DLD1 (cell line): ENCODE measurements around the gene FAM219A.

Experiments used
- in situ Hi-C: cut with HindIII; loops from 2 replicates; pipeline ENCODE4 v1.10.0; 2017; ENCODE audit warnings: low sequenced_read_pairs

The FAM219A gene

GRCh38 chr9:34458013-34458958 lies at the start of gene FAM219A, which contains the start of gene DNAI1:
Gene FAM219A, minus strand, starts transcription at chr9:34458570. Its CDS starts 307 bp downstream, at chr9:34458263.
Gene DNAI1, plus strand, starts transcription at chr9:34458805. Its CDS starts 201 bp downstream, at chr9:34459006.
- in situ Hi-C loops: no loop called here

GRCh38 chr9:34507966-34508365 lies 49.6 kb upstream of the FAM219A start:
- in situ Hi-C loops: loop anchor here (10.0 kb wide), 2 partner anchors 67 to 83 kb away; no protein-coding TSS in a partner anchor

- in situ Hi-C loops: loop anchor here (10.0 kb wide), 2 partner anchors 67 to 83 kb away; no protein-coding TSS in a partner anchor
These were observed 49.2 kb upstream of the FAM219A start for GRCh38 chr9:34507556-34507955.

- in situ Hi-C loops: loop anchor here (10.0 kb wide), 2 partner anchors 68 to 82 kb away; no protein-coding TSS in a partner anchor
These were observed 48.3 kb upstream of the FAM219A start for GRCh38 chr9:34506623-34507022.

GRCh38 chr9:34505370-34506120 lies 47.2 kb upstream of the FAM219A start:
- in situ Hi-C loops: loop anchor here (10.0 kb wide), 2 partner anchors 69 to 81 kb away; no protein-coding TSS in a partner anchor

- in situ Hi-C loops: loop anchor here (10.0 kb wide), 2 partner anchors 71 to 79 kb away; no protein-coding TSS in a partner anchor
These were observed 45.0 kb upstream of the FAM219A start for GRCh38 chr9:34503406-34503805.

GRCh38 chr9:34502891-34503290 lies 44.5 kb upstream of the FAM219A start:
- in situ Hi-C loops: loop anchor here (10.0 kb wide), 2 partner anchors 72 to 78 kb away; no protein-coding TSS in a partner anchor

GRCh38 chr9:34502471-34502870 lies 44.1 kb upstream of the FAM219A start:
- in situ Hi-C loops: loop anchor here (10.0 kb wide), 2 partner anchors 72 to 78 kb away; no protein-coding TSS in a partner anchor

GRCh38 chr9:34501889-34502425 lies 43.6 kb upstream of the FAM219A start:
- in situ Hi-C loops: loop anchor here (10.0 kb wide), 2 partner anchors 73 to 77 kb away; no protein-coding TSS in a partner anchor

- in situ Hi-C loops: loop anchor here (10.0 kb wide), 2 partner anchors 73 to 77 kb away; no protein-coding TSS in a partner anchor
These were observed 43.0 kb upstream of the FAM219A start for GRCh38 chr9:34501372-34501771.

GRCh38 chr9:34500623-34501267 lies 42.4 kb upstream of the FAM219A start:
- in situ Hi-C loops: loop anchor here (10.0 kb wide), 2 partner anchors 74 to 76 kb away; no protein-coding TSS in a partner anchor

- in situ Hi-C loops: no loop called here
These were observed 40.7 kb upstream of the FAM219A start for GRCh38 chr9:34499076-34499475.

GRCh38 chr9:34498553-34498952 lies 40.2 kb upstream of the FAM219A start:
- in situ Hi-C loops: no loop called here

GRCh38 chr9:34496149-34496712 lies 37.9 kb upstream of the FAM219A start:
- in situ Hi-C loops: no loop called here

- in situ Hi-C loops: no loop called here
These were observed 35.7 kb upstream of the FAM219A start for GRCh38 chr9:34493972-34494535.

GRCh38 chr9:34492051-34492450 lies 33.7 kb upstream of the FAM219A start:
- in situ Hi-C loops: no loop called here

GRCh38 chr9:34491596-34491995 lies 33.2 kb upstream of the FAM219A start:
- in situ Hi-C loops: no loop called here

GRCh38 chr9:34490760-34491159 lies 32.4 kb upstream of the FAM219A start:
- in situ Hi-C loops: no loop called here

- in situ Hi-C loops: no loop called here
These were observed 32.0 kb upstream of the FAM219A start for GRCh38 chr9:34490360-34490759.
